HEK293 (cell line): Measurements from ENCODE around the gene KRT79.

Experiments
- CTCF ChIA-PET: fragments of 350-600 bp; formaldehyde crosslinking; extraction: SDS; loops from one replicate; lab custom pipeline; 2021; ENCODE audit warnings: antibody characterized with exemption; lab: Yijun Ruan, JAX
- POLR2A ChIA-PET: fragments of 300-600 bp; formaldehyde crosslinking; extraction: SDS; loops from one replicate; lab custom pipeline; 2020; ENCODE audit warnings: antibody characterized with exemption, inconsistent platforms; lab: Yijun Ruan, JAX
- H3K27ac ChIP-seq: fragments of 200-500 bp; sonication (Bioruptor generic); 2 replicates; pipeline ENCODE4 v1.5.1; 2014; ENCODE audit warnings: low read depth, low read length, control low read depth, inconsistent platforms; ENCODE audit errors: extremely low read depth
- H3K36me3 ChIP-seq, 2 experiments: fragments of 200-500 bp in 1 of 2; sonication (Bioruptor generic) in 1 of 2; 1 replicate in 1 of 2; 2 replicates in 1 of 2; pipeline ENCODE4 v1.5.1; 2014 to 2017; ENCODE audit warnings: inconsistent platforms in 2 of 2, low read length in 2 of 2; ENCODE audit not compliant: control insufficient read depth in 2 of 2, insufficient read depth in 1 of 2
- H3K4me1 ChIP-seq: fragments of 200-500 bp; sonication (Bioruptor generic); 2 replicates; pipeline ENCODE4 v1.5.1; 2014; ENCODE audit warnings: mild to moderate bottlenecking, low read length, inconsistent platforms; ENCODE audit not compliant: control insufficient read depth, insufficient read depth
- H3K4me3 ChIP-seq: 2 replicates; pipeline ENCODE4 v1.5.1; 2011; ENCODE audit warnings: low read depth, mild to moderate bottlenecking, control low read depth, low read length, moderate library complexity
- H3K9me3 ChIP-seq: fragments of 200-500 bp; sonication (Bioruptor generic); 2 replicates; pipeline ENCODE4 v1.5.1; 2014; ENCODE audit warnings: low read depth, low read length, inconsistent platforms; ENCODE audit not compliant: control insufficient read depth, insufficient read depth
- GFI1B ChIP-seq: fragments of 450-650 bp; formaldehyde crosslinking; IDR thresholded peaks from 2 replicates; pipeline ENCODE4 v1.5.1; 2016; ENCODE audit warnings: missing biosample characterization, missing genetic modification characterization
- GLIS1 ChIP-seq: fragments of 450-650 bp; formaldehyde crosslinking; IDR thresholded peaks from 2 replicates; pipeline ENCODE4 v1.5.1; 2016; ENCODE audit warnings: missing biosample characterization, missing genetic modification characterization
- HOXD13 ChIP-seq: sonication (generic); formaldehyde crosslinking; IDR thresholded peaks from 2 replicates; pipeline ENCODE4 v1.8.0; 2022; ENCODE audit warnings: missing genetic modification reagents, borderline replicate concordance
- KLF16 ChIP-seq: fragments of 450-650 bp; formaldehyde crosslinking; IDR thresholded peaks from 2 replicates; pipeline ENCODE4 v1.5.1; 2017; ENCODE audit warnings: missing biosample characterization, missing genetic modification characterization
- MYNN ChIP-seq: fragments of 450-650 bp; formaldehyde crosslinking; IDR thresholded peaks from 2 replicates; pipeline ENCODE4 v1.5.1; 2016; ENCODE audit warnings: missing biosample characterization, missing genetic modification characterization, borderline replicate concordance
- OSR2 ChIP-seq: fragments of 450-650 bp; formaldehyde crosslinking; IDR thresholded peaks from 2 replicates; pipeline ENCODE4 v1.5.1; 2016; ENCODE audit warnings: missing biosample characterization, missing genetic modification characterization
- SCRT2 ChIP-seq: fragments of 450-650 bp; formaldehyde crosslinking; IDR thresholded peaks from 2 replicates; pipeline ENCODE4 v1.5.1; 2016; ENCODE audit warnings: missing biosample characterization, missing genetic modification characterization
- SP3 ChIP-seq: fragments of 450-650 bp; formaldehyde crosslinking; IDR thresholded peaks from 2 replicates; pipeline ENCODE4 v1.5.1; 2016; ENCODE audit warnings: missing biosample characterization, missing genetic modification characterization
- WT1 ChIP-seq: fragments of 450-650 bp; formaldehyde crosslinking; IDR thresholded peaks from 2 replicates; pipeline ENCODE4 v1.5.1; 2016; ENCODE audit warnings: missing biosample characterization, missing genetic modification characterization
- ZBTB20 ChIP-seq: fragments of 450-650 bp; formaldehyde crosslinking; IDR thresholded peaks from 2 replicates; pipeline ENCODE4 v1.5.1; 2016; ENCODE audit warnings: missing biosample characterization, missing genetic modification characterization
- ZBTB8A ChIP-seq: fragments of 450-650 bp; formaldehyde crosslinking; IDR thresholded peaks from 2 replicates; pipeline ENCODE4 v1.5.1; 2016; ENCODE audit warnings: missing biosample characterization, missing genetic modification characterization
- ZNF175 ChIP-seq: fragments of 450-650 bp; formaldehyde crosslinking; IDR thresholded peaks from 2 replicates; pipeline ENCODE4 v1.5.1; 2016; ENCODE audit warnings: missing biosample characterization, missing genetic modification characterization
- ZNF239 ChIP-seq: fragments of 450-650 bp; formaldehyde crosslinking; IDR thresholded peaks from 2 replicates; pipeline ENCODE4 v1.5.1; 2016; ENCODE audit warnings: missing biosample characterization, missing genetic modification characterization
- ZNF274 ChIP-seq, 2 experiments: fragments of 200-500 bp in 1 of 2; fragments of 450-650 bp in 1 of 2; sonication (Bioruptor generic) in 1 of 2; formaldehyde crosslinking in 1 of 2; IDR thresholded peaks; 2 replicates each; pipeline versions ENCODE4 v1.5.1 to v1.6.1; 2014 to 2016; ENCODE audit warnings: borderline replicate concordance in 1 of 2, inconsistent platforms in 1 of 2, low read length in 1 of 2, missing biosample characterization in 1 of 2, missing genetic modification characterization in 1 of 2
- ZNF473 ChIP-seq: fragments of 450-650 bp; formaldehyde crosslinking; IDR thresholded peaks from 2 replicates; pipeline ENCODE4 v1.5.1; 2017; ENCODE audit warnings: missing biosample characterization, missing genetic modification characterization
- ZNF510 ChIP-seq: fragments of 450-650 bp; formaldehyde crosslinking; IDR thresholded peaks from 2 replicates; pipeline ENCODE4 v1.5.1; 2018; ENCODE audit warnings: mild to moderate bottlenecking, missing genetic modification characterization, missing biosample characterization; ENCODE audit not compliant: insufficient replicate concordance
- ZNF571 ChIP-seq: fragments of 450-650 bp; formaldehyde crosslinking; IDR thresholded peaks from 2 replicates; pipeline ENCODE4 v1.5.0; 2017; ENCODE audit warnings: missing biosample characterization, missing genetic modification characterization
- ZNF585B ChIP-seq: fragments of 450-650 bp; formaldehyde crosslinking; IDR thresholded peaks from 2 replicates; pipeline ENCODE4 v1.5.1; 2016; ENCODE audit warnings: missing biosample characterization, missing genetic modification characterization
- ZNF600 ChIP-seq: fragments of 450-650 bp; formaldehyde crosslinking; IDR thresholded peaks from 2 replicates; pipeline ENCODE4 v1.5.1; 2016; ENCODE audit warnings: missing biosample characterization, missing genetic modification characterization
- ZNF658 ChIP-seq: fragments of 450-650 bp; formaldehyde crosslinking; IDR thresholded peaks from 2 replicates; pipeline ENCODE4; 2016; ENCODE audit warnings: missing biosample characterization, missing genetic modification characterization
- ZNF701 ChIP-seq: fragments of 450-650 bp; formaldehyde crosslinking; IDR thresholded peaks from 2 replicates; pipeline ENCODE4 v1.5.1; 2016; ENCODE audit warnings: missing biosample characterization, missing genetic modification characterization
- ZNF776 ChIP-seq: fragments of 450-650 bp; formaldehyde crosslinking; IDR thresholded peaks from 2 replicates; pipeline ENCODE4 v1.5.0; 2017; ENCODE audit warnings: missing biosample characterization, missing genetic modification characterization, borderline replicate concordance
- TF ChIP-seq, protein P1 (sequence below): fragments of 450-650 bp; formaldehyde crosslinking; IDR thresholded peaks from 2 replicates; pipeline ENCODE4 v1.5.1; 2016; ENCODE audit warnings: missing biosample characterization, missing genetic modification characterization
- TF ChIP-seq, protein P2 (sequence below): fragments of 450-650 bp; formaldehyde crosslinking; IDR thresholded peaks from 2 replicates; pipeline ENCODE4 v1.5.1; 2016; ENCODE audit warnings: missing biosample characterization, missing genetic modification characterization, low read depth

Gene KRT79

DNA sequence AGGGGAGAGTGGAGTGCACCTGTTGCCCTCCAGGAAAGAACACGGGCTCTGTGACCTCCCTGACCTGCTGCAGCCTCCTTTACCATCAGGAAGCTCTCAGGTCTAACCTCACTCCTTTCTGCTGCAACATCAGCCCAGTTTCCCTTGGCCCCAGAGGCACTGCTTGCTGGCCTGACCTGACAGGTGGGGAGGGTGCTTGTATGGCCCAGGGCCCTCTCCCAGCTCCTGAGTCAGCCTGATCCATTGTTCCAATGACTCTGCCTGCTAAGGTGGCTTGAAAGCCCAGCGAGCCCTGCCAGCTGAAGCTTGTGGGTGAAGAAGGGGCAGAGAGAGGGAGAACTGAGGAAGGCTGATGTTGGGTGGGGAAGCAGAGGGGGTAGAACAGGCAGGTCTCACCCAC lies 27.9 kb upstream of the KRT79 start:
- TF ChIP-seq SCRT2 (tag by site-specific recombination) (peak; percentile 84), ZNF175 (tag by site-specific recombination) (no peak), ZNF701 (tag by site-specific recombination) (no peak), GFI1B (no peak), WT1 (tag by site-specific recombination) (no peak)
- TF ChIP-seq, protein P1, sequence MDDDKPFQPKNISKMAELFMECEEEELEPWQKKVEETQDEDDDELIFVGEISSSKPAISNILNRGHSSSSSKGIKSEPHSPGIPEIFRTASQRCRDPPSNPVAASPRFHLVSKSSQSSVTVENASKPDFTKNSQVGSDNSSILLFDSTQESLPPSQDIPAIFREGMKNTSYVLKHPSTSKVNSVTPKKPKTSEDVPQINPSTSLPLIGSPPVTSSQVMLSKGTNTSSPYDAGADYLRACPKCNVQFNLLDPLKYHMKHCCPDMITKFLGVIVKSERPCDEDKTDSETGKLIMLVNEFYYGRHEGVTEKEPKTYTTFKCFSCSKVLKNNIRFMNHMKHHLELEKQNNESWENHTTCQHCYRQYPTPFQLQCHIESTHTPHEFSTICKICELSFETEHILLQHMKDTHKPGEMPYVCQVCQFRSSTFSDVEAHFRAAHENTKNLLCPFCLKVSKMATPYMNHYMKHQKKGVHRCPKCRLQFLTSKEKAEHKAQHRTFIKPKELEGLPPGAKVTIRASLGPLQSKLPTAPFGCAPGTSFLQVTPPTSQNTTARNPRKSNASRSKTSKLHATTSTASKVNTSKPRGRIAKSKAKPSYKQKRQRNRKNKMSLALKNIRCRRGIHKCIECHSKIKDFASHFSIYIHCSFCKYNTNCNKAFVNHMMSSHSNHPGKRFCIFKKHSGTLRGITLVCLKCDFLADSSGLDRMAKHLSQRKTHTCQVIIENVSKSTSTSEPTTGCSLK (tag by site-specific recombination) = no peak
- Histone ChIP-seq H3K9me3 (no peaks in the 10 kb centered on the region), H3K36me3 (no peaks in the 10 kb centered on the region), H3K27ac (no peak overlapping the region), H3K4me1 (no peaks in the 10 kb centered on the region), H3K4me3 (no peak overlapping the region)
- ChIA-PET POLR2A (no interaction called here), CTCF (interaction anchor here (0.7 to 0.9 kb wide), 3 partner anchors 277 to 489 kb away, joined by 3 to 4 read pairs (median 3); no protein-coding TSS in a partner anchor)

DNA sequence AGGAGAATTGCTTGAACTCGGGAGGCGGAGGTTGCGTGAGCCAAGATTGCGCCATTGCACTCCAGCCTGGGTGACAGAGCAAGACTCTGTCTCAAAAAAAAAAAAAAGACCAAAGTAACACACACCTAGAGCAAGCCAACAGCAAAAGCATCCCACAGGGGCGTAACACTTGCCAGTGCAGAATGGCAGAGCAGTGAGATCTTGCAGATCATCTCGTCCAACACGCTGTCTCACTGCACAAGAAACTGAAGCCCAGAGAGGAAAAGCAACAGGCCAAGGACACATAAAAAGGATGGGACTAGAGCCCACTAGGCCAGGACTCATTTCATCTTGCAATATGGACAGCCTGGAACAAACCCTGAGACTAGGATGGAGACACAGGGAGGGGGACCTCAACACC lies 27.4 kb upstream of the KRT79 start:
- Histone ChIP-seq H3K4me3 (no peak overlapping the region), H3K27ac (no peak overlapping the region), H3K9me3 (no peaks in the 10 kb centered on the region), H3K4me1 (no peaks in the 10 kb centered on the region), H3K36me3 (no peaks in the 10 kb centered on the region)
- no peak for TF ChIP-seq MYNN (tag by site-specific recombination)
- peak; percentile 77 for TF ChIP-seq ZNF600
- ChIA-PET CTCF (interaction anchor here (0.7 to 0.9 kb wide), 2 partner anchors 276 to 489 kb away, joined by 3 to 4 read pairs; no protein-coding TSS in a partner anchor), POLR2A (no interaction called here)

DNA sequence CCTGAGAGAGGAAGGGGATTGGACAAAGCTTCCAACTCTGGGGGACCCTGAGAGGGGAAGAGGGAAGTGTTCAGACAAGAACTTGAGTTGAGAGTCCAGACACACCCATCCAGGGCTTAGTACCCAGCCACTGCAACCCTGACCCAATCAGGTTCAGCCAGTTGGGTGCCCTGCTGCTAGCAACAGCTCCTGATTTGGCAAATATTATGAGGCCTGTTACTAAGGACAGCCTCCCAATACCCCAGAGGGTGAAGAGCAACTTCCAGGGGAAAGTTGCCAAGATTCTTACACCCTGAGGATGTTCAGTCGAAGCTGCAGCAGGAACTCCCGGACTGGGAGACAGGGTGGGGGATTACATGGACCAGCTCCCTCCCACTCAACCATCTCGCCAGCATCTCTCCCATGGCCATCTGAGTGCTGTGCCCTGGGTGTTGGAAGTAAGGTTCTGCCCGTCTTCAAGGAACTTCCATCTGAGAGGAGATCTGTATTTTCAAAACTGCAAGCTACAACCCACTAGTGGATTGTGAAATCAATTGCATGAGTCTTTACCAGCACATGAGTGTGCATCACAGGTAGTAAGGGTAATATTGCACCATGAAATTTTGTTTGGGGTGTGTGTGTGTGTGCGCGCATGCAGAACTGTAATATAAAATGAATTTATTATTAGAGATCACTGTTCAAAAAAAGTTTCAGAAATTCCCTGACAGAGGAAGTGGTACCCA lies 26.2 kb upstream of the KRT79 start:
- no peak overlapping the region for H3K27ac ChIP-seq
- POLR2A ChIA-PET = interaction anchor here (0.5 kb wide), 1 partner anchor 19 kb away, joined by 3 read pairs; no protein-coding TSS in a partner anchor
- no peaks in the 10 kb centered on the region for H3K36me3 ChIP-seq
- no peaks in the 10 kb centered on the region for H3K9me3 ChIP-seq
- CTCF ChIA-PET = interaction anchor here (0.6 to 1.6 kb wide), 5 partner anchors 9 to 115 kb away, joined by 3 to 6 read pairs (median 3); no protein-coding TSS in a partner anchor
- no peak overlapping the region for H3K4me3 ChIP-seq
- no peaks in the 10 kb centered on the region for H3K4me1 ChIP-seq
- TF ChIP-seq OSR2 (no peak), ZNF473 (tag by site-specific recombination) (no peak), ZBTB8A (tag by site-specific recombination) (no peak), ZNF239 (no peak), ZBTB20 (no peak), ZNF776 (tag by site-specific recombination) (no peak), HOXD13 (CRISPR knock-in tag) (no peak), ZNF274 (IDR thresholded peaks at IDR 0.05; ENCODE audit: low read length) (no peak), ZNF274 (tag by site-specific recombination; IDR thresholded peaks at IDR 0.05; ENCODE audit: borderline replicate concordance) (no peak), ZNF571 (tag by site-specific recombination) (no peak), GLIS1 (tag by site-specific recombination) (no peak), KLF16 (no peak), ZNF585B (tag by site-specific recombination) (no peak), WT1 (tag by site-specific recombination) (no peak), ZNF510 (tag by site-specific recombination) (no peak), SP3 (tag by site-specific recombination) (no peak), ZNF658 (tag by site-specific recombination) (no peak)
- TF ChIP-seq, protein P2, sequence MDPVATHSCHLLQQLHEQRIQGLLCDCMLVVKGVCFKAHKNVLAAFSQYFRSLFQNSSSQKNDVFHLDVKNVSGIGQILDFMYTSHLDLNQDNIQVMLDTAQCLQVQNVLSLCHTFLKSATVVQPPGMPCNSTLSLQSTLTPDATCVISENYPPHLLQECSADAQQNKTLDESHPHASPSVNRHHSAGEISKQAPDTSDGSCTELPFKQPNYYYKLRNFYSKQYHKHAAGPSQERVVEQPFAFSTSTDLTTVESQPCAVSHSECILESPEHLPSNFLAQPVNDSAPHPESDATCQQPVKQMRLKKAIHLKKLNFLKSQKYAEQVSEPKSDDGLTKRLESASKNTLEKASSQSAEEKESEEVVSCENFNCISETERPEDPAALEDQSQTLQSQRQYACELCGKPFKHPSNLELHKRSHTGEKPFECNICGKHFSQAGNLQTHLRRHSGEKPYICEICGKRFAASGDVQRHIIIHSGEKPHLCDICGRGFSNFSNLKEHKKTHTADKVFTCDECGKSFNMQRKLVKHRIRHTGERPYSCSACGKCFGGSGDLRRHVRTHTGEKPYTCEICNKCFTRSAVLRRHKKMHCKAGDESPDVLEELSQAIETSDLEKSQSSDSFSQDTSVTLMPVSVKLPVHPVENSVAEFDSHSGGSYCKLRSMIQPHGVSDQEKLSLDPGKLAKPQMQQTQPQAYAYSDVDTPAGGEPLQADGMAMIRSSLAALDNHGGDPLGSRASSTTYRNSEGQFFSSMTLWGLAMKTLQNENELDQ = no peak
